ENCODE measurements around the gene TRIM23.

The TRIM23 gene

GRCh38 chr5:65555287-65555686, 68.8 kb downstream of the TRIM23 start:
- Histone ChIP-seq H3K36me3 (ENCODE audit: insufficient read depth) (peaks cover 3% of the 10 kb centered on the region; the same call in 1 of the 2 replicates), H2AFZ (ENCODE audit: low read depth) (no peak overlapping the region), H3K9ac (no peak overlapping the region), H3K4me2 (no peak overlapping the region), H3K4me3 (IDR thresholded peaks at IDR 0.05; ENCODE audit: insufficient read depth, low read depth, low read length) (no peak overlapping the region), H3K27ac (no peak overlapping the region), H3K27me3 (ENCODE audit: insufficient read depth, low read depth) (no peaks in the 10 kb centered on the region), H3K4me1 (ENCODE audit: low read depth, poor library complexity, severe bottlenecking) (peaks cover 21% of the 10 kb centered on the region), H4K20me1 (ENCODE audit: insufficient read depth) (no peaks in the 10 kb centered on the region), H3K79me2 (ENCODE audit: insufficient read depth, low read depth) (peaks cover 3% of the 10 kb centered on the region; the same call in 1 of the 2 replicates)
- no peak for TF ChIP-seq CTCF (conservative IDR thresholded peaks at IDR 0.05; ENCODE audit: low read depth, low read length)

GRCh38 chr5:65553941-65554340, 70.2 kb downstream of the TRIM23 start:
- H3K4me1 ChIP-seq (ENCODE audit: low read depth, poor library complexity, severe bottlenecking), result peaks cover 21% of the 10 kb centered on the region
- no peaks in the 10 kb centered on the region for H3K79me2 ChIP-seq (ENCODE audit: insufficient read depth, low read depth)

GRCh38 chr5:65548281-65548680, 75.9 kb downstream of the TRIM23 start:
- Histone ChIP-seq H3K27me3 (ENCODE audit: insufficient read depth, low read depth) (no peaks in the 10 kb centered on the region), H3K27ac (no peak overlapping the region), H3K4me1 (ENCODE audit: low read depth, poor library complexity, severe bottlenecking) (no peaks in the 10 kb centered on the region), H3K9ac (no peak overlapping the region), H3K36me3 (ENCODE audit: insufficient read depth) (peaks cover 3% of the 10 kb centered on the region; the same call in 1 of the 2 replicates), H3K4me3 (IDR thresholded peaks at IDR 0.05; ENCODE audit: insufficient read depth, low read depth, low read length) (no peak overlapping the region), H4K20me1 (ENCODE audit: insufficient read depth) (no peaks in the 10 kb centered on the region), H3K79me2 (ENCODE audit: insufficient read depth, low read depth) (no peaks in the 10 kb centered on the region), H3K4me2 (no peak overlapping the region), H2AFZ (ENCODE audit: low read depth) (no peak overlapping the region)
- TF ChIP-seq CTCF (conservative IDR thresholded peaks at IDR 0.05; ENCODE audit: low read depth, low read length), result no peak

More at GRCh38 chr5:65553941-65554340, 70.2 kb downstream of the TRIM23 start:
- Histone ChIP-seq H4K20me1 (ENCODE audit: insufficient read depth) (no peaks in the 10 kb centered on the region), H3K9ac (no peak overlapping the region), H3K4me3 (IDR thresholded peaks at IDR 0.05; ENCODE audit: insufficient read depth, low read depth, low read length) (no peak overlapping the region), H3K27me3 (ENCODE audit: insufficient read depth, low read depth) (no peaks in the 10 kb centered on the region), H3K4me2 (no peak overlapping the region), H2AFZ (ENCODE audit: low read depth) (no peak overlapping the region), H3K36me3 (ENCODE audit: insufficient read depth) (peaks cover 3% of the 10 kb centered on the region; the same call in 1 of the 2 replicates), H3K27ac (no peak overlapping the region)
- no peak for TF ChIP-seq CTCF (conservative IDR thresholded peaks at IDR 0.05; ENCODE audit: low read depth, low read length)

- Histone ChIP-seq H3K4me1 (ENCODE audit: low read depth, poor library complexity, severe bottlenecking) (no peaks in the 10 kb centered on the region), H3K4me3 (IDR thresholded peaks at IDR 0.05; ENCODE audit: insufficient read depth, low read depth, low read length) (no peak overlapping the region), H3K79me2 (ENCODE audit: insufficient read depth, low read depth) (no peaks in the 10 kb centered on the region), H3K27me3 (ENCODE audit: insufficient read depth, low read depth) (no peaks in the 10 kb centered on the region), H3K9ac (no peak overlapping the region), H3K4me2 (no peak overlapping the region), H3K27ac (no peak overlapping the region), H3K36me3 (ENCODE audit: insufficient read depth) (no peaks in the 10 kb centered on the region), H4K20me1 (ENCODE audit: insufficient read depth) (no peaks in the 10 kb centered on the region), H2AFZ (ENCODE audit: low read depth) (no peak overlapping the region)
- no peak for TF ChIP-seq CTCF (conservative IDR thresholded peaks at IDR 0.05; ENCODE audit: low read depth, low read length)
Observed at GRCh38 chr5:65546141-65546540, 78.0 kb downstream of the TRIM23 start.

All from KMS-11 (cell line).